Astrocyte (in vitro differentiated cells and primary cell): Measurements from ENCODE around the gene SOX30.

Source experiments
- CTCF ChIP-seq: IDR thresholded peaks from 2 replicates; pipeline ENCODE4 v1.5.1; 2011; ENCODE audit warnings: low read depth, mild to moderate bottlenecking, inconsistent platforms, low read length, moderate library complexity; ENCODE audit not compliant: insufficient read depth
- EZH2 ChIP-seq: IDR thresholded peaks from 2 replicates; pipeline ENCODE4 v1.6.1; 2012; ENCODE audit warnings: mild to moderate bottlenecking, low read length, inconsistent platforms; ENCODE audit not compliant: insufficient read depth

GRCh38 chr5:157659868-157660660, 7.8 kb upstream of the SOX30 start:
- TF ChIP-seq EZH2 (no peak), CTCF (no peak)
